Myocyte (in vitro differentiated cells): Measurements from ENCODE around the gene PLS1. TPM values are rescaled to one million over a fixed set of nuclear protein-coding genes. Genes with fewer than 3 reads are reported as not detected.

Experiments
- total RNA-seq: library from RNA; depleted of rRNA; stranded (reverse); fragments of >200 nt; gene quantifications from 2 replicates; pipeline ENCODE4 v1.2.3, GENCODE V29; 2014

The PLS1 gene
- total RNA-seq, 1 donor from 2014 or later, result 0.53 TPM

Other genes with a start within 250 kb of the PLS1 start
- gene XRN1, start 148.4 kb upstream of the PLS1 start, total RNA-seq, result 29.4 and 33.4 TPM in 2 replicates
- 13.9 and 16.8 TPM in 2 replicates for gene ATR, start 17.7 kb upstream of the PLS1 start, total RNA-seq
- 8.4 and 10.0 TPM in 2 replicates for gene TRPC1, start 127.6 kb downstream of the PLS1 start, total RNA-seq